ENCODE measurements around the gene WASF2. TPM values are rescaled to one million over a fixed set of nuclear protein-coding genes. Genes with fewer than 3 reads are reported as not detected.

Gene WASF2
- total RNA-seq, 1 donor from 2014 or later: 25.6 TPM

Other genes starting within 250 kb of the WASF2 start
- gene TMEM222, start 168.0 kb downstream of the WASF2 start, total RNA-seq: 14.1 TPM
- gene SYTL1, start 148.1 kb downstream of the WASF2 start, total RNA-seq: under 0.01 TPM
- 4.2 TPM for gene MAP3K6, start 123.2 kb downstream of the WASF2 start, total RNA-seq
- not detected for gene FCN3, start 115.3 kb downstream of the WASF2 start, total RNA-seq
- not detected for gene CD164L2, start 106.8 kb downstream of the WASF2 start, total RNA-seq
- gene GPR3, start 97.5 kb downstream of the WASF2 start, total RNA-seq: under 0.01 TPM
- 19.8 TPM for gene AHDC1, start 114.0 kb upstream of the WASF2 start, total RNA-seq
- 2.6 TPM for gene FGR, start 145.0 kb upstream of the WASF2 start, total RNA-seq
- 90.8 TPM for gene IFI6, start 182.0 kb upstream of the WASF2 start, total RNA-seq
- 21.9 TPM for gene FAM76A, start 235.8 kb upstream of the WASF2 start, total RNA-seq

Data from skeletal muscle tissue (tissue), 1 donor.